GM10266 (cell line): ENCODE measurements around the gene RPL27A.

Source experiments
- DNase-seq: peaks from one replicate; pipeline ENCODE4 v3.0.0; 2012; ENCODE audit errors: extremely low spot score
- TF ChIP-seq, protein P1 (sequence below): IDR thresholded peaks from 2 replicates; pipeline ENCODE4 v1.5.1; 2012; ENCODE audit warnings: mild to moderate bottlenecking, low read depth; ENCODE audit not compliant: control insufficient read depth, insufficient read depth; ENCODE audit errors: missing control alignments

Gene RPL27A

DNA sequence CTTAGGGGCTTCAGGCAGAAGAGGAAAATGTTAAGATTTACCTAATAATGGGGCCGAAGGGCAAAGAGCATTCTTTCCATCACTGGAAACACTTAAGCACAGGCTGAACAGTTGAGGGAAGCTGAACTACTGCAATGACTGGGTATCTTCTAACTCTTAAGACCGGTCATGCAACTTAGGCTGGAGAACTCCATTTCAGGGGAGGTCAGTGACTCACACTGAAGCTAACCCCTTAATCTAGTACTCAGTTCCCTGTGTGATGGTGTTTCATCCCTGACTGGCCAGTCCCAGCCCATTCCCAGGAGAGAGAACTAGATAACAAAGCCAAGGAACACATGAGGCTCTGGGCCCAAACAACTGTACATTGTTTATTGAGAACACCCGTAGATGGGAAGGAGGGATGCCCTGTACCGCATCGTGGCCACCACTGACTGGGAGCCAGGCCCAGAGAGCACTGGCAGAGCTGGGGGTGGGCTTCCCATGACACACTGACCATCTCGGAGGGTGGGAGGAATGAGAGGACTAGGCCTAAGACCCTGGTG lies 10.5 kb downstream of the RPL27A start:
- TF ChIP-seq, protein P1, sequence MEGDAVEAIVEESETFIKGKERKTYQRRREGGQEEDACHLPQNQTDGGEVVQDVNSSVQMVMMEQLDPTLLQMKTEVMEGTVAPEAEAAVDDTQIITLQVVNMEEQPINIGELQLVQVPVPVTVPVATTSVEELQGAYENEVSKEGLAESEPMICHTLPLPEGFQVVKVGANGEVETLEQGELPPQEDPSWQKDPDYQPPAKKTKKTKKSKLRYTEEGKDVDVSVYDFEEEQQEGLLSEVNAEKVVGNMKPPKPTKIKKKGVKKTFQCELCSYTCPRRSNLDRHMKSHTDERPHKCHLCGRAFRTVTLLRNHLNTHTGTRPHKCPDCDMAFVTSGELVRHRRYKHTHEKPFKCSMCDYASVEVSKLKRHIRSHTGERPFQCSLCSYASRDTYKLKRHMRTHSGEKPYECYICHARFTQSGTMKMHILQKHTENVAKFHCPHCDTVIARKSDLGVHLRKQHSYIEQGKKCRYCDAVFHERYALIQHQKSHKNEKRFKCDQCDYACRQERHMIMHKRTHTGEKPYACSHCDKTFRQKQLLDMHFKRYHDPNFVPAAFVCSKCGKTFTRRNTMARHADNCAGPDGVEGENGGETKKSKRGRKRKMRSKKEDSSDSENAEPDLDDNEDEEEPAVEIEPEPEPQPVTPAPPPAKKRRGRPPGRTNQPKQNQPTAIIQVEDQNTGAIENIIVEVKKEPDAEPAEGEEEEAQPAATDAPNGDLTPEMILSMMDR = no peak
- DNase-seq = no peak

DNA sequence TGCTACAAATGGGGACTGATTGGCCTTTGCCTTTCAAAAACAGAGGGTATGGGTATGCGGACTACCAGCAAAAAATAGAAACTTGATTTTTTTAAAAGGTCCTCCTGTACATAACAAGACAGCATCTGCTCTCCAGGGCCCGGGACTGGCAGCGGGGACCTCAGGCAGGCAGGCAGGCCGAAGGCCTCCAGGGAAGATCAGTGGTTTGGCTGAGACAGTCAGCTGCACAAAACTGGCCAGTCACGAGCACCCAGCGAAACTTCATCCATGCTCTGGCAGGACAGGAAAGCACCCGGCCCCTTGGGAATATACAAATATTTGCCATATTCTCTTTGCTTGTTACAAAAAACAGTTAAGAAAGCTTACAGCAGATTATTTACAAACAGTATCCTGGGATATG lies 11.0 kb downstream of the RPL27A start:
- TF ChIP-seq, protein P1 = no peak
- DNase-seq = no peak

DNA sequence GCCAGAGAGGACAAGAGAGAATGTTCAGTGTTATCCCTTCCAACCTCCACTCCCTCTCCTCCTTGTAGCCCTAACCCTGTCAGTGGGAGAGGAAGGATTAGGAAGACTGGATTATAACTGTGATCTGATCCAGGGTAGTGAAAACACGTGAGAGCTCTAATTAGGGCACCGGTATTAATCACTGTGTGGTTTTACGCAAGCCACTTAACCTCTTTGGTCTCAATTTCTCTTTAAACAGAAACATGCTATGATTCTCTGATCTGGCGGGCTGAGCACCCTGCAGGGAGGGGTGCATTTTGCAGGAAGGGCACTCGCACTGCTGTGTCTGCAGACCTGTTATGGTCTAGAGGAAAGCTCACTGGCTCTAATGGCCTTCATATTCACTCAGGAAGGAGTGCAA lies 11.5 kb downstream of the RPL27A start:
- DNase-seq = no peak
- TF ChIP-seq, protein P1 = no peak

DNA sequence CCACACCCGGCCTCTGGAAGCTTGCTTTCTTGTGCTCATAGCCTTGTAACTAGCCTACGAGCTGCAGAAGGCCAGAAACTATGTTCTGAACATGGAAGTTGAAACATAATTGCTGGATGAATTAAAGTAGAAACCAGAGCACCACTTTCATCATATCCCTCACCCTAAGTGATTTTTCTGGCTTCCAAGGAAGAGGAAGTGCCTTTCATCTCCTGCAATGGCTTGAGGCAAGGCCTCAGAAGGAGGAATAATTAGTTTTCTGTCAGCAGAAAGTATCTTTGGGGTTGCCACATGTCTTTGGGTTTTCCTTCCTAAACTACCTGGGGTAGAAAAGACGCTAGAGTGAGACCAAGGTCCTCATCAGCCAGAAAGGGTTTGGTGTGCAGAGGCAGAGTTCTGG lies 14.5 kb downstream of the RPL27A start:
- TF ChIP-seq, protein P1 = no peak
- DNase-seq = no peak

DNA sequence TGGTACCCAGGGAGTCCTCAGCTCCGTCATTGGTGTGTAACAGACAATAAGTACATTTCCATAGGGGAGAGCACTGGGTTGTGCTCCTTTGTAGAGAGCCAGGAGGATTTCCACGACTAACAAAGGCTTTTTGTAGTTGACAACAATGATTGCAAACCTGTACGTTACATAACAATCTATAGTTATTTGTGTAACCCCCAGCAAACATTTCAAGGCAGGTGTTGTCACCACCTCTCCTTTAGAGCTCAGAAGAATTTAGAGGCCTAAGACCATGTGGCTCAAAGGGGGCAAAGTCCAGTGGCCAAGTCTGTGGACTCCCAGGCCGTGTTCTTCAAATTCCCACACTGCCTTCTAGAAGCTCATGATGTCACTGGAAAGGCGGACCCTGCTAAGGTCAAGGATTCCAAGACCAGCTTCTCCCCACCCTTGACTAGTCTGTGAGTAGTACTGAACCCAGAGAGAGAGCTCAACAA lies 15.8 kb downstream of the RPL27A start:
- TF ChIP-seq, protein P1 = no peak
- DNase-seq = no peak

DNA sequence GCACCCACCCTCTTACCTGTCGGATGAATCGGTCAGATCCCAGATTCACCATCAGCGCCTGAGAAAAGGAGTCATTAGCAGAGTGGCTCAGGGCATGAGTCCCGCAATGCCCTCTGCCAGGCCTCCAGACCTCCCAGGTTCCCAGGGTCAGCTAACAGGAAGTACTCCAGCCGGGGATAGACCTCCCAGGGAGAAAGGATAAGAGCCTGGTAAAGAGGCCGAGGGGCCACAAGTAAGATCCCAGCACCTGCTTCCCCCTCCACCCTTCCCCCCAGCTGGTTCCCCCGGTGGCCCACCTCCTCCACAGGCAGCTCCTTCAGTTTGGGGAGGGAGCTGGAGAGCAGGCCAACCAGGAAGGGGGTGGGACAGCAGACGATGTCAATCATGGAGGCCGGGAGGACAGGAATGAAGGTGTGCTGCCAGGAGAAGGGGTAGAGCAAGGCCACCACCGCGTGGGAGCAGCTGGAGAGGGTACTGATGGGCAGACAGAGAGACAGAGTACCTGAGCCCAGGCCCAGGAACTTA lies 16.4 kb downstream of the RPL27A start:
- TF ChIP-seq, protein P1 = no peak
- no peak for DNase-seq

DNA sequence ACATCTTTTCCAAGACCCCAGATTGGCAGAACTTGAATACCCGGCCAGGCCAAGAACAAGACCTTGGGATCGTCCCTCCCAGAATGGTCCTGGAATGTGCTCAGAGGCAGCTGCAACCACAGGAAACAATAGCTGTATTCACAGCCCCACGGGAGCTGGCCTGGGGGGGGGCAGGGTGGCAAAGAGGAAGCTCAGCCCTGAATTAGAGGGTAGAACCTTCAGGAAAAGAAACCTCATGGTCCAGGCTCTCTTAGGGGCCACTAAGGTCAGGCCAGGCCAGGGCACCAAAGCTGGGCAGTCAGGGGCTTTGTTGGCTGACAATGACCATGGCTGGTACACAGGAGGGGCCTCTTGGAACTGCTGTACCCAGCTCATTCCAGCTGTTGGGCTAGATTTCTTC lies 17.3 kb downstream of the RPL27A start:
- TF ChIP-seq, protein P1 = no peak
- DNase-seq = no peak
